ENCODE results near the gene CPXM1. TPM values are rescaled to one million over a fixed set of nuclear protein-coding genes. Genes with fewer than 3 reads are reported as not detected.

The CPXM1 gene
- total RNA-seq, 1 experiment from 2014 or later, result 0.17 TPM

- TF ChIP-seq SIN3A (IDR thresholded peaks at IDR 0.05; ENCODE audit: low read depth), result no peak
- no peak for TF ChIP-seq EGR1 (IDR thresholded peaks at IDR 0.05; ENCODE audit: low read depth)
- no peak for TF ChIP-seq EZH2phosphoT487 (IDR thresholded peaks at IDR 0.05; ENCODE audit: borderline replicate concordance)
- TF ChIP-seq YY1 (IDR thresholded peaks at IDR 0.05; ENCODE audit: extremely low read depth, insufficient replicate concordance, low read depth, low read length), result no peak
- no peak for TF ChIP-seq MAX (IDR thresholded peaks at IDR 0.05)
- TF ChIP-seq CBX3 (IDR thresholded peaks at IDR 0.05; ENCODE audit: low read depth), result no peak
- TF ChIP-seq CTCF (IDR thresholded peaks at IDR 0.05 in 2 of 3, conservative IDR thresholded peaks at IDR 0.05 in 1 of 3; ENCODE audit: borderline replicate concordance in 1 of 3, insufficient read depth in 1 of 3, low read depth in 2 of 3, low read length in 2 of 3), result no peak
- TF ChIP-seq ELF1 (IDR thresholded peaks at IDR 0.05; ENCODE audit: borderline replicate concordance, low read depth), result no peak
- no peak for TF ChIP-seq TCF7L2 (IDR thresholded peaks at IDR 0.05; ENCODE audit: borderline replicate concordance, extremely low read depth, insufficient read depth, insufficient read length)
- TF ChIP-seq FOSL1 (IDR thresholded peaks at IDR 0.05; ENCODE audit: low read depth), result no peak
- TF ChIP-seq ZBTB33 (IDR thresholded peaks at IDR 0.05; ENCODE audit: extremely low read depth, insufficient replicate concordance, low read length), result no peak
- no peak overlapping the region for H3K9ac ChIP-seq (ENCODE audit: low read length)
- ChIA-PET CTCF (no interaction called here), POLR2A (no interaction called here), RAD21 (ENCODE audit: low non-redundant PET in 1 of 2, low total read pairs in 2 of 2, uncharacterized antibody in 2 of 2, unreplicated experiment in 2 of 2) (no interaction called here)
- H3K27ac ChIP-seq (ENCODE audit: low read depth, low read length), result no peak overlapping the region
- DNase-seq (ENCODE audit: low read depth, low spot score), result no peak
- H3K9me2 ChIP-seq (ENCODE audit: insufficient read depth), result no peaks in the 10 kb centered on the region
- no peak for ATAC-seq
- H3K4me3 ChIP-seq (replicated peaks in 1 of 2; ENCODE audit: low read depth in 1 of 2, low read length in 2 of 2), result no peak overlapping the region
- no peak overlapping the region for H2AFZ ChIP-seq (ENCODE audit: low read depth, low read length, poor library complexity, severe bottlenecking)
- peaks cover 0 to 16% of the 10 kb centered on the region in 2 experiments; a peak in 2 of 4 replicates for H3K4me1 ChIP-seq (ENCODE audit: control insufficient read depth in 1 of 2, insufficient read depth in 2 of 2, low read length in 2 of 2)
- no peaks in the 10 kb centered on the region for H3K9me3 ChIP-seq (ENCODE audit: control insufficient read depth in 1 of 2, insufficient read depth in 1 of 2, low read depth in 1 of 2, low read length in 2 of 2)
- H3K4me2 ChIP-seq (ENCODE audit: low read length), result no peak overlapping the region
- H3K36me3 ChIP-seq (ENCODE audit: control insufficient read depth in 1 of 2, insufficient read depth in 2 of 2, low read length in 2 of 2), result no peaks in the 10 kb centered on the region
- intact Hi-C loops (cut with micrococcal nuclease), result no loop called here
- BruUV-seq (replicated peaks), result no TSS peak
- no peaks in the 10 kb centered on the region for H3K79me2 ChIP-seq (ENCODE audit: insufficient read depth, low read length)
- H3K27me3 ChIP-seq (ENCODE audit: insufficient read depth, low read length), result no peaks in the 10 kb centered on the region
- no peaks in the 10 kb centered on the region for H4K20me1 ChIP-seq (ENCODE audit: insufficient read depth)
These were observed 49.8 kb downstream of the CPXM1 start for GRCh38 chr20:2750491-2751251.
